ENCODE results near the gene WWC1. TPM values are rescaled to one million over a fixed set of nuclear protein-coding genes. Genes with fewer than 3 reads are reported as not detected.
"Not testable (repeated sequence)": the region's sequence is repeated elsewhere in the genome, so short reads cannot be mapped to it uniquely, and the experiment has no call there.

The WWC1 gene
- total RNA-seq, 1 donor from 2014 or later = 13.7 TPM

- Mint-ChIP-seq H3K27me3 (ENCODE audit: low read depth) (peaks cover 4% of the 10 kb centered on the region), H3K4me3 (no peak overlapping the region), H3K9me3 (no peaks in the 10 kb centered on the region), H3K36me3 (ENCODE audit: low read depth) (no peaks in the 10 kb centered on the region), H3K4me1 (peaks cover 22% of the 10 kb centered on the region), H3K27ac (ENCODE audit: unreplicated experiment) (no peak overlapping the region)
- no peak for DNase-seq (ENCODE audit: low read depth, low spot score)
- no peak for TF ChIP-seq CTCF (conservative IDR thresholded peaks at IDR 0.05)
Measured at GRCh38 chr5:168334280-168334679, 42.8 kb downstream of the WWC1 start.

- Mint-ChIP-seq H3K27me3 (ENCODE audit: low read depth) (peaks cover 4% of the 10 kb centered on the region), H3K36me3 (ENCODE audit: low read depth) (no peaks in the 10 kb centered on the region), H3K4me3 (no peak overlapping the region), H3K27ac (ENCODE audit: unreplicated experiment) (no peak overlapping the region), H3K9me3 (no peaks in the 10 kb centered on the region), H3K4me1 (peaks cover 22% of the 10 kb centered on the region)
- no peak for TF ChIP-seq CTCF (conservative IDR thresholded peaks at IDR 0.05)
- peak; percentile 22 for DNase-seq (ENCODE audit: low read depth, low spot score)
Measured at GRCh38 chr5:168334695-168335094, 43.2 kb downstream of the WWC1 start.

- H3K4me1 Mint-ChIP-seq = peaks cover 22% of the 10 kb centered on the region
- no peak overlapping the region for H3K27ac Mint-ChIP-seq (ENCODE audit: unreplicated experiment)
- TF ChIP-seq CTCF (conservative IDR thresholded peaks at IDR 0.05) = no peak
Measured at GRCh38 chr5:168337361-168337760, 45.9 kb downstream of the WWC1 start.

DNA sequence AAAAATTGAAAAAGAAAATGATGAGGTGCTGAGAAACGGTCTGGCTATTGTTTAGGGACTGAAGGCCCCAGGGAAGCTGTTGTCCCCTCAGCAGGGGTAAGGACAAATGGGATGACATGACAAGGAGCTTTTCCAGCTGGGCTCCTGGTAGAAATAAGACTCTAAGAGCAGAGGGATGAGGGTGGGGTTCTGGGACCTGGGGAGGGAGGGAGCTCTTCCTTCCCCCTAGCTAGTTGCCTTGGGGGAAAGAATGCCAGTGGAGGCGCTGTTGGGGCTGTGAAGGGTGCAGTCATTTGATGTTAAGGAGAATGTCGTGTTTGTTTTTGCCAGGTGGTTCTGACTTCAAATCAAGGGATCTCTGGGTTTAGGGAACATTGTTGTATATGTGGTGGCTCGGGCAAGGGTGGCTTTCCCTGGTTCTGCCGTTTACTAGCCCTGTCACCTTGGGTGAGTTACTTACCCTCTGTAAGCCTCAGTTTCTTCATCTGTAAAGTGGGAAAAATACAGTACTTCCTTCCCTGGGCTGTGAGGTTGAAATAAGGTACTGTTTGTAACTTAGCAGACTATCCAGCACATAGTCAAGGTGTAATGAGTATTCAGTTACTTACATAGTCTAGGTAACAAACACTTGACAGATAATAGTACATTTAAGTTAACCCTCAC, 47.8 kb downstream of the WWC1 start:
- no peaks in the 10 kb centered on the region for H3K9me3 Mint-ChIP-seq
- no peak overlapping the region for H3K27ac Mint-ChIP-seq (ENCODE audit: unreplicated experiment)
- H3K4me1 Mint-ChIP-seq = peaks cover 19% of the 10 kb centered on the region
- H3K4me3 Mint-ChIP-seq = no peak overlapping the region
- H3K27me3 Mint-ChIP-seq (ENCODE audit: low read depth) = no peaks in the 10 kb centered on the region
- peaks cover under 1% of the 10 kb centered on the region for H3K36me3 Mint-ChIP-seq (ENCODE audit: low read depth)
- no peak for TF ChIP-seq CTCF (conservative IDR thresholded peaks at IDR 0.05)
- no peak for DNase-seq (ENCODE audit: low read depth, low spot score)

More at GRCh38 chr5:168337361-168337760, 45.9 kb downstream of the WWC1 start:
- Mint-ChIP-seq H3K36me3 (ENCODE audit: low read depth) (no peaks in the 10 kb centered on the region), H3K27me3 (ENCODE audit: low read depth) (no peaks in the 10 kb centered on the region), H3K4me3 (no peak overlapping the region), H3K9me3 (no peaks in the 10 kb centered on the region)
- no peak for DNase-seq (ENCODE audit: low read depth, low spot score)

- H3K27me3 Mint-ChIP-seq (ENCODE audit: low read depth); H3K36me3 Mint-ChIP-seq (ENCODE audit: low read depth); H3K9me3 Mint-ChIP-seq; DNase-seq (ENCODE audit: low read depth, low spot score); H3K4me3 Mint-ChIP-seq; H3K27ac Mint-ChIP-seq (ENCODE audit: unreplicated experiment): not testable (repeated sequence)
- H3K4me1 Mint-ChIP-seq = peaks cover 14% of the 10 kb centered on the region
Measured at GRCh38 chr5:168339772-168340140, 48.3 kb downstream of the WWC1 start.

DNA sequence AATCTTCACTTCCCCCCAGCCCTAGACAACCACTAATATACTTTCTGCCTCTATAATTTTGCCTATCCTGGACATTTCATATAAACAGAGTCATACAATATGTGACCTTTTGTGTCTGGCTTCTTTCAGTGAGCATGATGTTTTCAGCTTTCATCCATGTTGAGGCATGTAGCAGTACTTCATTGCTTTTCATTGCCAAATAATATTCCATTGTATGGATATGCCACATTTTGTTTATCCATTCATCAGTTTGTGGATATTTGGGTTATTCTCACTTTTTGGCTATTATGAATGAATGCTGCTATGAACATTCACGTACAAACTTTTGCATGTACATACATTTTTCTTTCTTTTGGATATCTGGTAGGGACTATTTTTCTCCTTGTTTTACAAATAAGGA, 49.0 kb downstream of the WWC1 start:
- no peak overlapping the region for H3K27ac Mint-ChIP-seq (ENCODE audit: unreplicated experiment)
- peaks cover 3% of the 10 kb centered on the region for H3K36me3 Mint-ChIP-seq (ENCODE audit: low read depth)
- H3K27me3 Mint-ChIP-seq (ENCODE audit: low read depth) = no peaks in the 10 kb centered on the region
- no peak overlapping the region for H3K4me3 Mint-ChIP-seq
- H3K9me3 Mint-ChIP-seq = peaks cover 2% of the 10 kb centered on the region
- DNase-seq (ENCODE audit: low read depth, low spot score) = no peak
- no peak for TF ChIP-seq CTCF (conservative IDR thresholded peaks at IDR 0.05)
- peaks cover 6% of the 10 kb centered on the region for H3K4me1 Mint-ChIP-seq

Measured in neural crest cell (in vitro differentiated cells).